ENCODE measurements around the gene SEZ6. TPM values are rescaled to one million over a fixed set of nuclear protein-coding genes. Genes with fewer than 3 reads are reported as not detected.

The SEZ6 gene
- total RNA-seq, 2 experiments from 2014 or later = not detected

GRCh38 chr17:28988475-28988874, 17.4 kb downstream of the SEZ6 start:
- peaks cover 2% of the 10 kb centered on the region for H3K4me1 Mint-ChIP-seq
- ATAC-seq (ENCODE audit: low read depth) (no peak), DNase-seq (no peak)
- H3K4me3 Mint-ChIP-seq = no peak overlapping the region
- H3K36me3 Mint-ChIP-seq = no peaks in the 10 kb centered on the region
- peaks cover 8% of the 10 kb centered on the region for H3K27me3 Mint-ChIP-seq
- H3K9me3 Mint-ChIP-seq = no peaks in the 10 kb centered on the region
- H3K27ac Mint-ChIP-seq = no peak overlapping the region
- POLR2A ChIA-PET = no interaction called here

GRCh38 chr17:28986714-28987655, 18.8 kb downstream of the SEZ6 start:
- no peak overlapping the region for H3K27ac Mint-ChIP-seq

GRCh38 chr17:28985950-28986713, 19.7 kb downstream of the SEZ6 start:
- Mint-ChIP-seq H3K9me3 (no peaks in the 10 kb centered on the region), H3K4me1 (peaks cover 18% of the 10 kb centered on the region), H3K27me3 (peaks cover 8% of the 10 kb centered on the region), H3K4me3 (no peak overlapping the region), H3K36me3 (no peaks in the 10 kb centered on the region), H3K27ac (no peak overlapping the region)
- ATAC-seq (ENCODE audit: low read depth) = no peak
- no peak for DNase-seq
- POLR2A ChIA-PET = interaction anchor here (1.0 kb wide), 1 partner anchor 154 kb away, joined by 3 read pairs; no protein-coding TSS in a partner anchor

More at GRCh38 chr17:28986714-28987655, 18.8 kb downstream of the SEZ6 start:
- POLR2A ChIA-PET = interaction anchor here (1.0 kb wide), 1 partner anchor 153 kb away, joined by 3 read pairs; no protein-coding TSS in a partner anchor
- Mint-ChIP-seq H3K4me1 (peaks cover 17% of the 10 kb centered on the region), H3K4me3 (no peak overlapping the region), H3K36me3 (no peaks in the 10 kb centered on the region), H3K27me3 (peaks cover 8% of the 10 kb centered on the region), H3K9me3 (no peaks in the 10 kb centered on the region)
- DNase-seq = no peak
- no peak for ATAC-seq (ENCODE audit: low read depth)

- H3K9me3 Mint-ChIP-seq = no peaks in the 10 kb centered on the region
- no peaks in the 10 kb centered on the region for H3K36me3 Mint-ChIP-seq
- peak overlapping the region; percentile 51 for H3K4me3 Mint-ChIP-seq
- H3K27me3 Mint-ChIP-seq = no peaks in the 10 kb centered on the region
- DNase-seq (no peak), ATAC-seq (ENCODE audit: low read depth) (no peak)
- POLR2A ChIA-PET = interaction anchor here (0.6 to 1.0 kb wide), 2 partner anchors 157 to 1134 kb away, joined by 3 to 4 read pairs; no protein-coding TSS in a partner anchor
- peaks cover 18% of the 10 kb centered on the region for H3K4me1 Mint-ChIP-seq
- peak overlapping the region; percentile 94 for H3K27ac Mint-ChIP-seq
Measured at GRCh38 chr17:28983286-28984230, 22.3 kb downstream of the SEZ6 start.

- H3K27ac Mint-ChIP-seq = peak overlapping the region; percentile 94
- no peaks in the 10 kb centered on the region for H3K9me3 Mint-ChIP-seq
- no peaks in the 10 kb centered on the region for H3K27me3 Mint-ChIP-seq
- POLR2A ChIA-PET = no interaction called here
- H3K36me3 Mint-ChIP-seq = no peaks in the 10 kb centered on the region
- peaks cover 20% of the 10 kb centered on the region for H3K4me1 Mint-ChIP-seq
- ATAC-seq (ENCODE audit: low read depth) (peak; percentile 89), DNase-seq (peak; percentile 51)
- H3K4me3 Mint-ChIP-seq = peak overlapping the region; percentile 56
Measured at GRCh38 chr17:28982131-28982793, 23.6 kb downstream of the SEZ6 start.

GRCh38 chr17:28978356-28978964, 27.4 kb downstream of the SEZ6 start:
- DNase-seq = no peak
- Mint-ChIP-seq H3K27me3 (no peaks in the 10 kb centered on the region), H3K4me3 (no peak overlapping the region), H3K4me1 (peaks cover 18% of the 10 kb centered on the region), H3K36me3 (no peaks in the 10 kb centered on the region), H3K9me3 (no peaks in the 10 kb centered on the region), H3K27ac (no peak overlapping the region)
- POLR2A ChIA-PET = no interaction called here
- ATAC-seq (ENCODE audit: low read depth) = no peak

- no peak for DNase-seq
- H3K4me3 Mint-ChIP-seq = no peak overlapping the region
- H3K4me1 Mint-ChIP-seq = peaks cover 11% of the 10 kb centered on the region
- no peaks in the 10 kb centered on the region for H3K9me3 Mint-ChIP-seq
- ATAC-seq (ENCODE audit: low read depth) = no peak
- no peak overlapping the region for H3K27ac Mint-ChIP-seq
- no peaks in the 10 kb centered on the region for H3K36me3 Mint-ChIP-seq
- POLR2A ChIA-PET = no interaction called here
- H3K27me3 Mint-ChIP-seq = no peaks in the 10 kb centered on the region
Measured at GRCh38 chr17:28977659-28978355, 28.0 kb downstream of the SEZ6 start.

GRCh38 chr17:28975646-28976045, 30.2 kb downstream of the SEZ6 start:
- Mint-ChIP-seq H3K4me1 (peaks cover 2% of the 10 kb centered on the region), H3K9me3 (no peaks in the 10 kb centered on the region), H3K4me3 (no peak overlapping the region), H3K36me3 (no peaks in the 10 kb centered on the region), H3K27me3 (no peaks in the 10 kb centered on the region), H3K27ac (no peak overlapping the region)
- ATAC-seq (ENCODE audit: low read depth) (no peak), DNase-seq (no peak)
- POLR2A ChIA-PET = no interaction called here

- H3K27ac Mint-ChIP-seq = no peak overlapping the region
- H3K36me3 Mint-ChIP-seq = no peaks in the 10 kb centered on the region
- peaks cover 2% of the 10 kb centered on the region for H3K4me1 Mint-ChIP-seq
- no peak overlapping the region for H3K4me3 Mint-ChIP-seq
- ATAC-seq (ENCODE audit: low read depth) (no peak), DNase-seq (no peak)
- H3K27me3 Mint-ChIP-seq = no peaks in the 10 kb centered on the region
- POLR2A ChIA-PET = no interaction called here
- H3K9me3 Mint-ChIP-seq = no peaks in the 10 kb centered on the region
Measured at GRCh38 chr17:28975031-28975430, 30.8 kb downstream of the SEZ6 start.

GRCh38 chr17:28974451-28974850, 31.4 kb downstream of the SEZ6 start:
- H3K9me3 Mint-ChIP-seq = no peaks in the 10 kb centered on the region
- H3K27me3 Mint-ChIP-seq = no peaks in the 10 kb centered on the region
- DNase-seq = no peak
- no peaks in the 10 kb centered on the region for H3K36me3 Mint-ChIP-seq
- H3K27ac Mint-ChIP-seq = no peak overlapping the region
- no peak for ATAC-seq (ENCODE audit: low read depth)
- peaks cover 2% of the 10 kb centered on the region for H3K4me1 Mint-ChIP-seq
- no peak overlapping the region for H3K4me3 Mint-ChIP-seq
- POLR2A ChIA-PET = no interaction called here

GRCh38 chr17:28973425-28973824, 32.4 kb downstream of the SEZ6 start:
- Mint-ChIP-seq H3K27ac (no peak overlapping the region), H3K4me1 (peaks cover under 1% of the 10 kb centered on the region), H3K27me3 (no peaks in the 10 kb centered on the region), H3K36me3 (no peaks in the 10 kb centered on the region), H3K4me3 (no peak overlapping the region), H3K9me3 (no peaks in the 10 kb centered on the region)
- no peak for DNase-seq
- POLR2A ChIA-PET = interaction anchor here (0.6 kb wide), 1 partner anchor 751 kb away, joined by 5 read pairs; no protein-coding TSS in a partner anchor
- no peak for ATAC-seq (ENCODE audit: low read depth)

GRCh38 chr17:28972437-28972836, 33.4 kb downstream of the SEZ6 start:
- POLR2A ChIA-PET = no interaction called here
- ATAC-seq (ENCODE audit: low read depth) (no peak), DNase-seq (no peak)
- no peaks in the 10 kb centered on the region for H3K9me3 Mint-ChIP-seq
- no peak overlapping the region for H3K4me3 Mint-ChIP-seq
- no peaks in the 10 kb centered on the region for H3K36me3 Mint-ChIP-seq
- no peak overlapping the region for H3K27ac Mint-ChIP-seq
- H3K4me1 Mint-ChIP-seq = no peaks in the 10 kb centered on the region
- no peaks in the 10 kb centered on the region for H3K27me3 Mint-ChIP-seq

All from activated naive CD8-positive, alpha-beta T cell treated with anti-CD3 and anti-CD28 coated beads, Interleukin-2, amount 10 ng/mL, durations not matched to agents 7 days and 5 days (primary cell).